SKM-1 (cell line): ENCODE results near the gene PAF1.
"Not testable (repeated sequence)": the region's sequence is repeated elsewhere in the genome, so short reads cannot be mapped to it uniquely, and the experiment has no call there.

ENCODE experiments used
- DNase-seq: peaks from one replicate; lab custom pipeline; 2025; ENCODE audit not compliant: unreplicated experiment; lab: John Stamatoyannopoulos, UW

Gene PAF1

GRCh38 chr19:39384839-39385568 is 5.9 kb downstream of the PAF1 start:
- no peak for DNase-seq

- DNase-seq: no peak
Measured at GRCh38 chr19:39382991-39383828, 7.7 kb downstream of the PAF1 start.

- no peak for DNase-seq
Measured at GRCh38 chr19:39381910-39382611, 8.8 kb downstream of the PAF1 start.

GRCh38 chr19:39380521-39381502 is 10.1 kb downstream of the PAF1 start:
- DNase-seq: no peak

GRCh38 chr19:39379865-39380396 is 11.0 kb downstream of the PAF1 start:
- DNase-seq: no peak

- DNase-seq: not testable (repeated sequence)
Measured at GRCh38 chr19:39379366-39379765, 11.5 kb downstream of the PAF1 start.

GRCh38 chr19:39377373-39378362 is 13.2 kb downstream of the PAF1 start:
- DNase-seq: no peak

- no peak for DNase-seq
Measured at GRCh38 chr19:39375929-39376328, 15.0 kb downstream of the PAF1 start.

- no peak for DNase-seq
Measured at GRCh38 chr19:39372941-39373340, 18.0 kb downstream of the PAF1 start.

- no peak for DNase-seq
Measured at GRCh38 chr19:39372047-39372802, 18.7 kb downstream of the PAF1 start.

- DNase-seq: no peak
Measured at GRCh38 chr19:39370735-39371134, 20.2 kb downstream of the PAF1 start.

- no peak for DNase-seq
Measured at GRCh38 chr19:39369200-39369599, 21.7 kb downstream of the PAF1 start.

GRCh38 chr19:39365531-39365930 is 25.4 kb downstream of the PAF1 start:
- DNase-seq: no peak

GRCh38 chr19:39363901-39364457 is 26.9 kb downstream of the PAF1 start:
- DNase-seq: no peak

- no peak for DNase-seq
Measured at GRCh38 chr19:39362682-39363657, 27.9 kb downstream of the PAF1 start.

GRCh38 chr19:39360599-39360998 is 30.3 kb downstream of the PAF1 start:
- DNase-seq: no peak

GRCh38 chr19:39359026-39359425 is 31.9 kb downstream of the PAF1 start:
- DNase-seq: no peak
